ENCODE measurements around the gene CUL4A.

Gene CUL4A

DNA sequence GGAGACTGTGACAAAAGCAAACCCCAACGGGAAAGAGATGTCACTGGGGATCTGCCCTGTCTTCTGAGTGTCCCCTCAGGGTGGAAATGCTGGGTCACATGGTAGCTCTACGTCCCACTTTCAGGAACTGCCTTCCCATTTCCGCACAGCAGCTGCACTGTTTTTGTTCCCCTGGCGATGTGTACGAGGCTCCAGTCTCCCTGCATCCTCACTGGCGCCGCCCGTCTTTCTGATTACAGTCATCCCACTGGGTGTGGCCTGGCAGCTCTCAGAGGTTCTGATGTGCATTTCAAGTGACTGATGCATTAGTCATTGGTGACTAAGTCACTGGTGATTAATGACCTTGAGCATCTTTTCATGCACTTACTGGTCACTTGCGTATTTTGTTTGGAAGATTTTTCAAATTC lies 22.1 kb upstream of the CUL4A start:
- H3K27ac ChIP-seq (ENCODE audit: low read depth, low read length) = no peak overlapping the region
- TF ChIP-seq, protein P1, sequence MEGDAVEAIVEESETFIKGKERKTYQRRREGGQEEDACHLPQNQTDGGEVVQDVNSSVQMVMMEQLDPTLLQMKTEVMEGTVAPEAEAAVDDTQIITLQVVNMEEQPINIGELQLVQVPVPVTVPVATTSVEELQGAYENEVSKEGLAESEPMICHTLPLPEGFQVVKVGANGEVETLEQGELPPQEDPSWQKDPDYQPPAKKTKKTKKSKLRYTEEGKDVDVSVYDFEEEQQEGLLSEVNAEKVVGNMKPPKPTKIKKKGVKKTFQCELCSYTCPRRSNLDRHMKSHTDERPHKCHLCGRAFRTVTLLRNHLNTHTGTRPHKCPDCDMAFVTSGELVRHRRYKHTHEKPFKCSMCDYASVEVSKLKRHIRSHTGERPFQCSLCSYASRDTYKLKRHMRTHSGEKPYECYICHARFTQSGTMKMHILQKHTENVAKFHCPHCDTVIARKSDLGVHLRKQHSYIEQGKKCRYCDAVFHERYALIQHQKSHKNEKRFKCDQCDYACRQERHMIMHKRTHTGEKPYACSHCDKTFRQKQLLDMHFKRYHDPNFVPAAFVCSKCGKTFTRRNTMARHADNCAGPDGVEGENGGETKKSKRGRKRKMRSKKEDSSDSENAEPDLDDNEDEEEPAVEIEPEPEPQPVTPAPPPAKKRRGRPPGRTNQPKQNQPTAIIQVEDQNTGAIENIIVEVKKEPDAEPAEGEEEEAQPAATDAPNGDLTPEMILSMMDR (IDR thresholded peaks at IDR 0.05; ENCODE audit: low read depth, low read length, poor library complexity, severe bottlenecking) = no peak
- no peak for TF ChIP-seq EZH2phosphoT487 (IDR thresholded peaks at IDR 0.05; ENCODE audit: borderline replicate concordance, low read length)
- no peaks in the 10 kb centered on the region for H3K9me2 ChIP-seq (replicated peaks; ENCODE audit: control insufficient read depth, low read length)
- no peak overlapping the region for H3K4me3 ChIP-seq (ENCODE audit: low read length)
- H3K9me3 ChIP-seq (ENCODE audit: control insufficient read depth, insufficient read depth, low read length) = no peaks in the 10 kb centered on the region
- peaks cover 10% of the 10 kb centered on the region for H3K79me2 ChIP-seq (ENCODE audit: control insufficient read depth, low read length)
- H3K36me3 ChIP-seq (ENCODE audit: control insufficient read depth, low read length) = peaks cover 78% of the 10 kb centered on the region
- no peak overlapping the region for H3K4me2 ChIP-seq (ENCODE audit: low read length)
- H4K20me1 ChIP-seq (ENCODE audit: control insufficient read depth, insufficient read depth, low read depth, low read length) = no peaks in the 10 kb centered on the region
- no peaks in the 10 kb centered on the region for H3K4me1 ChIP-seq (ENCODE audit: control insufficient read depth, low read length)
- no peaks in the 10 kb centered on the region for H3F3A ChIP-seq (ENCODE audit: control insufficient read depth, insufficient read depth)
- H3K27me3 ChIP-seq (ENCODE audit: control insufficient read depth, low read length) = no peaks in the 10 kb centered on the region

DNA sequence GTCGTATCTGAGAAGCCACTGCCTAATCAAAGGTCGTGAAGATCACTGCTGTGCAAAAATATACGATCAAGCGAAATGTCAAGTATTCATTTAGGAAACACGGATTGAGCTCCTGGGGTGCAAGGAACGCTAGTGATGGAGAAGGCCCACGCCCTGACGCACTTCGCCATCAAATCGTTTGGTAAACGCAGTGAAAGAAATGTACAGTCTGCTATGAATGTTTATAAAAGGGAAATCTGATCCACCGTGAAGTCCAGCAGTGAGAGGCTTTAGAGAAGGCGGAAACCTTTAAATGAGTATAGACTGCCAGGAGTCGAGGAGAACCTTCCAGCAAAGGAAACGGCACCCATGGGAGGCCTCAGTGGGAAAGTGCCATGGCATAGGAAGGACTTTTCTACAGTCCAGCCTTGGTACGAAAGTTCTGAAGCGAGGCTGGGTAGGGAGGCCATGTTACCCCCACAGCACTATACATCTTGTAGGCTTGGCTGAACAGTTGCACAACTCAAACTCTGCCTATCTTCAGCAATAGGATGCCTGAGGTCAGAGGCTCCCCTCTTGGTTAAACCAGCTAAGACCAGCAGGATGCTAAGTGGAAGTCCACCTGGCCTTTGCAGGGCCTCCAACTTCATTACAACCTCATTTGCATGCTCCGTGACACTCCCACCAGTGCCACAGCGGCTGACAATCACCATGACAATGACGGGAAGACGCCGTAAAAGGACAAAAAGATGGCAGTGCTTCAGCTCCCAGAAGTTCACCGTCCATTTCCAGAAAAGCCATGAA lies 21.3 kb upstream of the CUL4A start:
- H3K27me3 ChIP-seq (ENCODE audit: control insufficient read depth, low read length) = no peaks in the 10 kb centered on the region
- no peaks in the 10 kb centered on the region for H3K4me1 ChIP-seq (ENCODE audit: control insufficient read depth, low read length)
- no peak overlapping the region for H3K4me2 ChIP-seq (ENCODE audit: low read length)
- H3K9me3 ChIP-seq (ENCODE audit: control insufficient read depth, insufficient read depth, low read length) = no peaks in the 10 kb centered on the region
- peaks cover 82% of the 10 kb centered on the region for H3K36me3 ChIP-seq (ENCODE audit: control insufficient read depth, low read length)
- TF ChIP-seq, protein P1 (IDR thresholded peaks at IDR 0.05; ENCODE audit: low read depth, low read length, poor library complexity, severe bottlenecking) = no peak
- no peak for TF ChIP-seq EZH2phosphoT487 (IDR thresholded peaks at IDR 0.05; ENCODE audit: borderline replicate concordance, low read length)
- H3K9me2 ChIP-seq (replicated peaks; ENCODE audit: control insufficient read depth, low read length) = no peaks in the 10 kb centered on the region
- peaks cover 10% of the 10 kb centered on the region for H3K79me2 ChIP-seq (ENCODE audit: control insufficient read depth, low read length)
- no peaks in the 10 kb centered on the region for H3F3A ChIP-seq (ENCODE audit: control insufficient read depth, insufficient read depth)
- H3K4me3 ChIP-seq (ENCODE audit: low read length) = no peak overlapping the region
- no peaks in the 10 kb centered on the region for H4K20me1 ChIP-seq (ENCODE audit: control insufficient read depth, insufficient read depth, low read depth, low read length)
- no peak overlapping the region for H3K27ac ChIP-seq (ENCODE audit: low read depth, low read length)

- no peak overlapping the region for H3K4me3 ChIP-seq (ENCODE audit: low read length)
- no peak overlapping the region for H3K27ac ChIP-seq (ENCODE audit: low read depth, low read length)
- no peaks in the 10 kb centered on the region for H3F3A ChIP-seq (ENCODE audit: control insufficient read depth, insufficient read depth)
- TF ChIP-seq, protein P1 (IDR thresholded peaks at IDR 0.05; ENCODE audit: low read depth, low read length, poor library complexity, severe bottlenecking) = no peak
- no peak for TF ChIP-seq EZH2phosphoT487 (IDR thresholded peaks at IDR 0.05; ENCODE audit: borderline replicate concordance, low read length)
- H3K79me2 ChIP-seq (ENCODE audit: control insufficient read depth, low read length) = peaks cover 8% of the 10 kb centered on the region
- H3K4me2 ChIP-seq (ENCODE audit: low read length) = no peak overlapping the region
- H3K27me3 ChIP-seq (ENCODE audit: control insufficient read depth, low read length) = no peaks in the 10 kb centered on the region
- H3K9me2 ChIP-seq (replicated peaks; ENCODE audit: control insufficient read depth, low read length) = no peaks in the 10 kb centered on the region
- peaks cover 88% of the 10 kb centered on the region for H3K36me3 ChIP-seq (ENCODE audit: control insufficient read depth, low read length)
- H3K9me3 ChIP-seq (ENCODE audit: control insufficient read depth, insufficient read depth, low read length) = no peaks in the 10 kb centered on the region
- no peaks in the 10 kb centered on the region for H3K4me1 ChIP-seq (ENCODE audit: control insufficient read depth, low read length)
- H4K20me1 ChIP-seq (ENCODE audit: control insufficient read depth, insufficient read depth, low read depth, low read length) = no peaks in the 10 kb centered on the region
Observed at GRCh38 chr13:113190181-113190580, 19.2 kb upstream of the CUL4A start.
